ENCODE measurements around the gene COL4A3. TPM values are rescaled to one million over a fixed set of nuclear protein-coding genes. Genes with fewer than 3 reads are reported as not detected.
A peak's percentile ranks its signal among the peaks of the same experiment; 100 is the strongest.
"Not testable (repeated sequence)": the region's sequence is repeated elsewhere in the genome, so short reads cannot be mapped to it uniquely, and the experiment has no call there.

Gene COL4A3
- total RNA-seq, 1 donor from 2014 or later: 0.26 TPM

DNA sequence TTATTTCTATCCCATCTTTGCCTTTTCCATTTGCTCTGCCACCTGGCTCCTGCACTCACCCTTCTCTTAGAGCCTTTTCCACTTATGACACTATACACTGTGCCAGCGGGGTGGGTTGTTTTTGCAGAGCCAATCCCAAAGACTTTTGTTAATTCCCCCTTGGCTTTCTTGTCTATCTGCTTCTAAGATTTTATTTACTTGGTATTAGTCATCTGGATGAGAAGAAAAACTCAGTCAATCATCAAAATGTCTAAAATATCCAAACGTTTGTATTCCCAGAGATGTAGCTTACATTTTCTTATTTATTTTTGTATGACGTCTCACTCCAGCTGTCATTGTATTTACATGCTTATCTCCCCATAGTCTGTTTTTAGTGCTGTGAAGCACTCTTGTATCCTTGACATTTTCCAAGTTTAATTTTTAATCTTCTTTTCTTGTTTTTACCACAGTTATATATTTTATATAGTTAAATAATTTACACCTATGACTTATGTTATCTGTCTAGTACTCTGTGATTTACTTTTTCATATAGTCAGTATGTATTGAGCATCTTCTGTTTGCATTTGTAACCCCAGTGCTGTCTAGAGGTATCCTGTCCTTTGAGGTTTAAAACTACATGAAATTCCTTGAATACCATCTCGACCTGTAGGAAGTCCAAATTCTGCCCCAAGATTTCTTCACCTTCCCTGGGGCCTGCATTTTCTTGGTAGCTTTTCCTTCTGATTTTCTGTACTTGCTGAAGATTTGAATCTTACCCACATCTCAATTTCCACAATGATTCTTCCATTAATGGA lies 55.1 kb downstream of the COL4A3 start:
- Histone ChIP-seq H3K27me3 (ENCODE audit: control insufficient read depth, insufficient read depth, low read length) (no peaks in the 10 kb centered on the region), H3K4me3 (ENCODE audit: low read depth, low read length) (no peak overlapping the region), H3K36me3 (ENCODE audit: control insufficient read depth, insufficient read depth, low read length) (no peaks in the 10 kb centered on the region)
- DNase-seq (ENCODE audit: low read depth): peak; percentile 26
- TF ChIP-seq, protein P1, sequence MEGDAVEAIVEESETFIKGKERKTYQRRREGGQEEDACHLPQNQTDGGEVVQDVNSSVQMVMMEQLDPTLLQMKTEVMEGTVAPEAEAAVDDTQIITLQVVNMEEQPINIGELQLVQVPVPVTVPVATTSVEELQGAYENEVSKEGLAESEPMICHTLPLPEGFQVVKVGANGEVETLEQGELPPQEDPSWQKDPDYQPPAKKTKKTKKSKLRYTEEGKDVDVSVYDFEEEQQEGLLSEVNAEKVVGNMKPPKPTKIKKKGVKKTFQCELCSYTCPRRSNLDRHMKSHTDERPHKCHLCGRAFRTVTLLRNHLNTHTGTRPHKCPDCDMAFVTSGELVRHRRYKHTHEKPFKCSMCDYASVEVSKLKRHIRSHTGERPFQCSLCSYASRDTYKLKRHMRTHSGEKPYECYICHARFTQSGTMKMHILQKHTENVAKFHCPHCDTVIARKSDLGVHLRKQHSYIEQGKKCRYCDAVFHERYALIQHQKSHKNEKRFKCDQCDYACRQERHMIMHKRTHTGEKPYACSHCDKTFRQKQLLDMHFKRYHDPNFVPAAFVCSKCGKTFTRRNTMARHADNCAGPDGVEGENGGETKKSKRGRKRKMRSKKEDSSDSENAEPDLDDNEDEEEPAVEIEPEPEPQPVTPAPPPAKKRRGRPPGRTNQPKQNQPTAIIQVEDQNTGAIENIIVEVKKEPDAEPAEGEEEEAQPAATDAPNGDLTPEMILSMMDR (IDR thresholded peaks at IDR 0.05; ENCODE audit: insufficient read depth, low read length, severe bottlenecking): no peak
- FAIRE-seq: no peak

DNA sequence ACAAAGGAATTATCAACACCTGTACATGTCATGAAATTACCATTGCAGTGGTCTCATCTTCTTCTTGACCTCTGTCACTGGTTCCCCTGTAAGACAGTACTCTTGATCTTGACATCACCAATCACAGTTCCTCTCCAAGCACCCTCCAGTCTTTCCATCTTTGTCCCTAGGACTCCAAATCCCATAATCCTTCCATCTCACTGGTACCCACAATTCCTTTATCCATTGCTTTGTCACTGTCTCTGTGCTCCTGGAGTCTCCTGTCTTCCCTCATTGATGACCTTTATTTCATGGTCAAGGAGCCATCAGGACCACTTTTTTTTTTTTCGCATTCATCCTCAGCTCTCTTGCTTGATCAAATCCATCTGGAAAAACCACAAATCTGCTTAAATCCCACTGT lies 56.7 kb downstream of the COL4A3 start:
- FAIRE-seq: peak; percentile 52
- no peak overlapping the region for H3K4me3 ChIP-seq (ENCODE audit: low read depth, low read length)
- TF ChIP-seq, protein P1 (IDR thresholded peaks at IDR 0.05; ENCODE audit: insufficient read depth, low read length, severe bottlenecking): no peak

DNA sequence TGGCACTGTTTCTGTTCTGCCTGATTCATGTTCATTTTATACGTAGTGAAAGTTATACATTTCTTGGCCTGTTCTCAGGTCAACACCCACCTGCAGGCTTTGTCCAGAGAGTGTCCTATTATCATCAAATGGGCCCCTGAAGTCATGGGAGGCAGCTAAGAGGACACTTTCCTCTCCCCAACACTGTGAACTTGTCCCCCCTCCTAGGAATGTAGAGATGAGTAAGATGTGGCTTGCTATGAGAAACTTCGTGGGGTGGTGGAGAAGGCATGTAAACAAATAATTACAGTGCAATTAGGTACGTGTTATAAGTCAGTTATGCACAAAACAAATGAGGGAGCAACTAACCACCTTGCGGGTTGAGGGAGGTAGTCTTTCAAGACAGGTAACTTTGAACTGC lies 57.9 kb downstream of the COL4A3 start:
- Histone ChIP-seq H3K27me3 (ENCODE audit: control insufficient read depth, insufficient read depth, low read length) (no peaks in the 10 kb centered on the region), H3K36me3 (ENCODE audit: control insufficient read depth, insufficient read depth, low read length) (no peaks in the 10 kb centered on the region), H3K4me3 (ENCODE audit: low read depth, low read length) (no peak overlapping the region)
- TF ChIP-seq, protein P1 (IDR thresholded peaks at IDR 0.05; ENCODE audit: insufficient read depth, low read length, severe bottlenecking): no peak
- no peak for FAIRE-seq
- no peak for DNase-seq (ENCODE audit: low read depth)

More for the DNA sequence above, 56.7 kb downstream of the COL4A3 start:
- no peaks in the 10 kb centered on the region for H3K36me3 ChIP-seq (ENCODE audit: control insufficient read depth, insufficient read depth, low read length)
- no peak for DNase-seq (ENCODE audit: low read depth)
- H3K27me3 ChIP-seq (ENCODE audit: control insufficient read depth, insufficient read depth, low read length): no peaks in the 10 kb centered on the region

DNA sequence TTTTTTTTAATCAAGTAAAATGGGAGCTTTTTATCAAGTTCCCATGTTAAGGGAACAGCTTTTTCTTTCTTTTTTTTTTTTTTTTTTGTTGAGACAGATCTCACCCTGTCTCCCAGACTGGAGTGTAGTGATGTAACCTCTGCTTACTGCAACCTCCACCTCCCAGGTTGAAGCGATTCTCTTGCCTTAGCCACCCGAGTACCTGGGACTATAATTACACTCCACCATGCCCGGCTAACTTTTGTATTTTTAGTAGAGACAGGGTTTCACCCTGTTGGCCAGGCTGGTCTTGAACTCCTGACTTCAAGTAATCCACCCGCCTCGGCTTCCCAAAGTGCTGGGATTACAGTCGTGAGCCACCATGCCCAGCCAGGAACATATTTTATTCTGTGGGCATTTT lies 61.2 kb downstream of the COL4A3 start:
- H3K4me3 ChIP-seq (ENCODE audit: low read depth, low read length); H3K36me3 ChIP-seq (ENCODE audit: control insufficient read depth, insufficient read depth, low read length); FAIRE-seq; H3K27me3 ChIP-seq (ENCODE audit: control insufficient read depth, insufficient read depth, low read length); DNase-seq (ENCODE audit: low read depth): not testable (repeated sequence)

DNA sequence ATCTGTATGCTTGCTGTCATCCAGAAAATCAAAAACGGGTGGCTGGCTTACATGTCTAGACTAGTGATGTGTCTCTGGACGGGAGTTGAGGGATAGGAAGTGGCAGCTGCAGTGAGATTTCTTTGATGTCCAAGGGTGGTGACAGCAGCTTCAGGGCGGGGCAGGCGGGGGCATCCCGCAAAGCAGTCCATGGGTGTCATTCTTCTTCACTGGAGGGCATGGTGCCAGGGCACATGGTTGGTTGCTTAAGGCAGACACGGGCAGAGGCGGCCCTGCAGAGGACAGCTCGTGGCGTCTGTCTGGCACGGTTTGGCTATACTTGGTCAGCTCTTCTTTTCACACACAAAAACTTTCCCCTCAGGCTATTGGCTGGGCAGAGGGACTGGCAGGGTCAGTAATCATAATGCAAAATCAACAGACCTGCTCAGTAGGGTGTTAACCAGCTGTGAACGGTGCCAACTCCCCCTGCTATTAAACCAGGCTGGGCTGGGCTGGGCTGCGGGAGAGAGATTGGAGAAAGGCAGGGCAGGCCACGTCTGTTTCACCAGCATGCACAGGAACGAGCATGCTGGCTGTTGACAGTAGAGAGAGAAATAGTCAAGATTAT lies 63.7 kb downstream of the COL4A3 start:
- peak overlapping the region; percentile 2 for H3K4me3 ChIP-seq (ENCODE audit: low read depth, low read length)
- TF ChIP-seq, protein P1 (IDR thresholded peaks at IDR 0.05; ENCODE audit: insufficient read depth, low read length, severe bottlenecking): no peak
- FAIRE-seq (peak; percentile 52), DNase-seq (ENCODE audit: low read depth) (peak; percentile 70)
- H3K27me3 ChIP-seq (ENCODE audit: control insufficient read depth, insufficient read depth, low read length): no peaks in the 10 kb centered on the region
- no peaks in the 10 kb centered on the region for H3K36me3 ChIP-seq (ENCODE audit: control insufficient read depth, insufficient read depth, low read length)

DNA sequence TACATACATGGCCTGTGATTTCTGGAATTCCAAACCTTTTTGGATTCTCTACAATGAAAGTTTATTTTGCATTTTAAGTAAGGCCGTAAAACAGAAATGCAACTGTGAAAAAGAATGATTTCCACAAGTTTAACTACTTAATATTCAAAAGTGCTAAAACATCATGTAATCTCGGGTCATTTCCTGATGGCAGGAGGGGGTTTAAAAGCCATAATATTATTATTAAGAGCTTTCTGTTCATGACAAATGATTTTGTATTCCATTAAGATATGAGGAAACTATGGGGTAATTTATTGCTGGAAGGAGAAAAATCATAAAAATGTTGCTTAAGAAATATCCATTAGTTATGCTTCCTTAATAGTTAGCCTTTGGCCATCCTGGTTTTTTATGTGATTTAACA lies 65.7 kb downstream of the COL4A3 start:
- no peak for FAIRE-seq
- no peak overlapping the region for H3K4me3 ChIP-seq (ENCODE audit: low read depth, low read length)
- no peaks in the 10 kb centered on the region for H3K27me3 ChIP-seq (ENCODE audit: control insufficient read depth, insufficient read depth, low read length)
- no peaks in the 10 kb centered on the region for H3K36me3 ChIP-seq (ENCODE audit: control insufficient read depth, insufficient read depth, low read length)
- no peak for DNase-seq (ENCODE audit: low read depth)
- TF ChIP-seq, protein P1 (IDR thresholded peaks at IDR 0.05; ENCODE audit: insufficient read depth, low read length, severe bottlenecking): no peak

Measured in bronchial epithelial cell (primary cell).